Stimulated activated CD4-positive, alpha-beta T cell treated with anti-CD3 and anti-CD28 coated beads, Interleukin-2, amount 100 ng/mL, for 4 hours (primary cell): ENCODE results near the gene FNDC1.
A peak's percentile ranks its signal among the peaks of the same experiment; 100 is the strongest.
"Not testable (repeated sequence)": the region's sequence is repeated elsewhere in the genome, so short reads cannot be mapped to it uniquely, and the experiment has no call there.

Experiments
- DNase-seq: peaks from one replicate; pipeline ENCODE4 v3.0.0-alpha.2; 2020; ENCODE audit warnings: low read depth

The FNDC1 gene

GRCh38 chr6:159169193-159169555 lies at the start of gene FNDC1:
Gene FNDC1, plus strand, starts transcription at chr6:159169400. Its CDS starts 197 bp downstream, at chr6:159169597.
- DNase-seq: no peak

- no peak for DNase-seq
These were observed 49.4 kb upstream of the FNDC1 start for GRCh38 chr6:159119791-159120190.

GRCh38 chr6:159121486-159121885 lies 47.7 kb upstream of the FNDC1 start:
- no peak for DNase-seq

GRCh38 chr6:159122453-159122852 lies 46.7 kb upstream of the FNDC1 start:
- DNase-seq: no peak

- DNase-seq: not testable (repeated sequence)
These were observed 45.4 kb upstream of the FNDC1 start for GRCh38 chr6:159123831-159124230.

- DNase-seq: no peak
These were observed 44.1 kb upstream of the FNDC1 start for GRCh38 chr6:159125014-159125609.

- DNase-seq: no peak
These were observed 43.2 kb upstream of the FNDC1 start for GRCh38 chr6:159125951-159126352.

- no peak for DNase-seq
These were observed 42.6 kb upstream of the FNDC1 start for GRCh38 chr6:159126590-159126989.

GRCh38 chr6:159127701-159128100 lies 41.5 kb upstream of the FNDC1 start:
- no peak for DNase-seq

GRCh38 chr6:159128978-159129377 lies 40.2 kb upstream of the FNDC1 start:
- DNase-seq: no peak

GRCh38 chr6:159130846-159131245 lies 38.4 kb upstream of the FNDC1 start:
- DNase-seq: no peak

GRCh38 chr6:159131709-159132108 lies 37.5 kb upstream of the FNDC1 start:
- DNase-seq: no peak

GRCh38 chr6:159132664-159133063 lies 36.5 kb upstream of the FNDC1 start:
- DNase-seq: no peak

GRCh38 chr6:159134701-159135364 lies 34.4 kb upstream of the FNDC1 start:
- DNase-seq: peak; percentile 51

GRCh38 chr6:159137676-159138075 lies 31.5 kb upstream of the FNDC1 start:
- DNase-seq: no peak

- no peak for DNase-seq
These were observed 26.7 kb upstream of the FNDC1 start for GRCh38 chr6:159142531-159142930.

- no peak for DNase-seq
These were observed 20.6 kb upstream of the FNDC1 start for GRCh38 chr6:159148641-159149040.

- DNase-seq: no peak
These were observed 19.6 kb upstream of the FNDC1 start for GRCh38 chr6:159149641-159150040.

- no peak for DNase-seq
These were observed 17.8 kb upstream of the FNDC1 start for GRCh38 chr6:159151266-159151855.

GRCh38 chr6:159152041-159152440 lies 17.2 kb upstream of the FNDC1 start:
- DNase-seq: no peak

- DNase-seq: no peak
These were observed 16.4 kb upstream of the FNDC1 start for GRCh38 chr6:159152782-159153181.

- no peak for DNase-seq
These were observed 13.5 kb upstream of the FNDC1 start for GRCh38 chr6:159155679-159156078.

GRCh38 chr6:159156089-159156488 lies 13.1 kb upstream of the FNDC1 start:
- DNase-seq: no peak

- DNase-seq: no peak
These were observed 11.8 kb upstream of the FNDC1 start for GRCh38 chr6:159157431-159157830.
